GM20000 (cell line): ENCODE data around the gene SUMF1.

Source experiments
- DNase-seq: peaks from one replicate; pipeline ENCODE4 v3.0.0; 2012; ENCODE audit warnings: low spot score
- CTCF ChIP-seq: IDR thresholded peaks from 2 replicates; pipeline ENCODE4 v1.5.1; 2012; ENCODE audit warnings: mild to moderate bottlenecking, control low read depth; ENCODE audit errors: extremely low read depth, missing control alignments

The SUMF1 gene

GRCh38 chr3:4404881-4405280 is 62.2 kb downstream of the SUMF1 start:
- TF ChIP-seq CTCF, result no peak
- DNase-seq, result no peak

GRCh38 chr3:4401441-4401840 is 65.6 kb downstream of the SUMF1 start:
- TF ChIP-seq CTCF, result no peak
- no peak for DNase-seq

DNA sequence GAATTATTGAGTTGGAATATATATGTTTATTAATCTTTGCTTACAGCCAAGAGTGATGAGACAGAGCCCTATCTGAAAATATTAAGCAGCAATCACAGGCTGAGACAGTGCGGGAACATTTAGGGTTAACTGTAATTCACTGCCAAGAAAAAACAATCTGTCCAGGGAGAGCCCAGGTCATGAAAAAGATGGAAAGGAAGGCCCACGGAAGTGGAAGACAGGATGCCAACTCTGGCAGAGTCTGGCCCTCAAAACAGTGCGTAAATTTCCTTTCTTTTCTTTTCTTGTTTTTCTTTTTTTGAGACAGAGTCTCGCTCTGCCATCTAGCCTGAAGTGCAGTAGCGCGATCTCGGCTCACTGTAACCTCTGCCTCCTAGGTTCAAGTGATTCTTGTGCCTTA is 67.6 kb downstream of the SUMF1 start:
- no peak for TF ChIP-seq CTCF
- no peak for DNase-seq

DNA sequence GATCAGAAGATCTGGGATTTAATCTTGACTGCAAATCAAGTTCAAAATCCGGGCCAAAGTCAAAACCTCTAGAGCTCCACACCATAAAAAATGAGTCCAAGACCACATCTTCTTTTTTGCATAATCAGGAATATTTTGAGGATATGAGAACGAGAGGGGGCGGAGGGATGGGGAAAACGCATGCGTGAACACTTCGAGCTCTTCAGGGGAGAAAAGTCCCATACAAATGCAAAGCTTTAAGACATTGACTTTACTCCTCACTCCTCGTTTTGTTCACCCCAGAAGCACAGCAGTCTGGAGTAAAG is 68.2 kb downstream of the SUMF1 start:
- TF ChIP-seq CTCF, result no peak
- DNase-seq, result no peak

- TF ChIP-seq CTCF, result no peak
- no peak for DNase-seq
These were observed 68.7 kb downstream of the SUMF1 start for GRCh38 chr3:4398120-4398940.

- DNase-seq, result no peak
- no peak for TF ChIP-seq CTCF
These were observed 69.6 kb downstream of the SUMF1 start for GRCh38 chr3:4397466-4397865.

DNA sequence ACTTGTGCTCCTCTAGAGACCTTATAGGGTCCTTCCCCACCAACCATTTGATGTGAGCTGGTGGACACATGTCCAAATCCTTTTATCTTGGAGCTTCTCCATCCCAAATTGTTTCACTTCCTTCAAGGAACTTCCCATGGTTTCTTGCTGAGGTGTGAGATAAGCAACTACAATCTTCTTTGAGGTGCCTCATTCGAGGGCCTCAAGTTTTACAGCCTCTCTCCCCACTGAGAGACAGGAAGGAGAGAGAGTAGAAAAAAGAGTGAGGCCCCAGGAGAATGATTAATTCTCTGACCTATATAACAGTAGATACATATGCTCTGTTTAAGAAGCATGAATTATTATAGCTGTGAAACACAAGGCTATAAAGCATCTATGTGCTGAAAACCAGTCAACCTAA is 70.5 kb downstream of the SUMF1 start:
- no peak for DNase-seq
- no peak for TF ChIP-seq CTCF
